Small intestine (tissue), 7 donors: ENCODE results near the gene ADGRL3. TPM values are rescaled to one million over a fixed set of nuclear protein-coding genes. Genes with fewer than 3 reads are reported as not detected.

Experiments used
- DNase-seq, 2 donors: peaks; one replicate each; pipeline versions ENCODE4 v3.0.0 to v3.0.0-alpha.2; 2013
- FAIRE-seq: peaks from 2 replicates; lab custom pipeline; 2012; peaks lifted over from hg19 to GRCh38; lab: Jason Lieb, UNC
- H3K27ac ChIP-seq, 3 donors: one replicate each; pipeline ENCODE4 v1.5.1; 2013; ENCODE audit warnings: low read length in 2 of 3, mild to moderate bottlenecking in 2 of 3, control low read depth in 1 of 3, inconsistent platforms in 1 of 3, low read depth in 1 of 3, moderate library complexity in 1 of 3
- H3K27me3 ChIP-seq, 3 donors: one replicate each; pipeline ENCODE4 v1.6.1; 2013; ENCODE audit warnings: low read length in 3 of 3, inconsistent platforms in 1 of 3; ENCODE audit not compliant: control insufficient read depth in 3 of 3, insufficient read depth in 3 of 3
- H3K36me3 ChIP-seq, 3 donors: one replicate each; pipeline ENCODE4 v1.6.1; 2013; ENCODE audit warnings: low read length in 3 of 3, inconsistent platforms in 1 of 3, low read depth in 1 of 3, mild to moderate bottlenecking in 1 of 3, moderate library complexity in 1 of 3; ENCODE audit not compliant: control insufficient read depth in 3 of 3, insufficient read depth in 2 of 3
- H3K4me1 ChIP-seq, 3 donors: one replicate each; pipeline ENCODE4 v1.6.1; 2013; ENCODE audit warnings: low read length in 2 of 3, inconsistent platforms in 1 of 3, low read depth in 1 of 3, mild to moderate bottlenecking in 1 of 3, moderate library complexity in 1 of 3; ENCODE audit not compliant: control insufficient read depth in 3 of 3, insufficient read depth in 2 of 3
- H3K4me3 ChIP-seq, 3 donors: one replicate each; pipeline ENCODE4 v1.5.1; 2013; ENCODE audit warnings: low read length in 3 of 3, control low read depth in 1 of 3, inconsistent platforms in 1 of 3, low read depth in 1 of 3, mild to moderate bottlenecking in 1 of 3, moderate library complexity in 1 of 3
- H3K9me3 ChIP-seq, 2 donors: one replicate each; pipeline ENCODE4 v1.6.1; 2013; ENCODE audit warnings: low read depth in 1 of 2, low read length in 1 of 2; ENCODE audit not compliant: control insufficient read depth in 2 of 2, insufficient read depth in 1 of 2
- WGBS, 3 donors: extraction: QIAGEN DNeasy Blood & Tissue Kit; methylation state at CpG; one replicate each; pipeline ENCODE4 v1.1.7; 2013; 5-methylcytosine and 5-hydroxymethylcytosine counted together
- polyA plus RNA-seq, 4 donors: library from polyadenylated mRNA; stranded (reverse) in 3 of 4; unstranded in 1 of 4; fragments of 200-250 nt in 3 of 4; fragments of 120-200 nt in 1 of 4; gene quantifications; one replicate each; pipeline versions ENCODE4 v1.2.1 to v1.2.3, GENCODE V29; 2013
- donor health status: healthy with polysubstance abuse.
- donor health status: control.
- donor health status: control.
- donor health status: Bipolar disorder and iron deficiency.
- donor health status: healthy.

ADGRL3 gene
- polyA plus RNA-seq, 4 donors: under 0.01 to 7.9 (median 1.3) TPM

DNA sequence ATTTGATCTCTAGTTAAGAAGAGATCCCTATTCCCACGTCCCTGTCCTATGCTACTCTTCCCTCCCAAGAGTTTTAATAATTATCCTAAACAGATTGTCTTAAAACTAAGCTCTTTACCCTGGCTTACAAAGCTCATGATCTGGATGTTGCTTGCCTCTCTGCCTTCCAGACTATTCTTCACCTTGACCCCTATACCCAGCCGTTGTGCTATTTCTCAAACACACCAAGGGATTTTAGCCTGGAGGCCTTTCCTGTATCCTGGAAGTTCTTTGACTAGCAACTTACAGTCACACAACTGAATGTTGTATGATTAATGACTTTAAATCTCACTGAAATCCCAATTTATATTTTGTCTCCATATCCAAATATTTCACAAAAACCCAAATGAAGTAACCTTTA is 314.9 kb downstream of the ADGRL3 start:
- no peaks in the 10 kb centered on the region for H3K9me3 ChIP-seq
- no peak overlapping the region for H3K4me3 ChIP-seq
- no peaks in the 10 kb centered on the region for H3K36me3 ChIP-seq
- H3K4me1 ChIP-seq: peaks cover 0 to 2% (median 0%) of the 10 kb centered on the region in 3 donors
- H3K27me3 ChIP-seq: no peaks in the 10 kb centered on the region
- no peak for DNase-seq
- 38 to 66% (median 41%) methylated on average over 2 of the region's 2 CpGs for WGBS, 3 donors
- FAIRE-seq: no peak
- H3K27ac ChIP-seq: no peak overlapping the region

- no peak for FAIRE-seq
- H3K9me3 ChIP-seq: no peaks in the 10 kb centered on the region
- peak overlapping the region in 1 of 3 donors; percentile 5 for H3K4me3 ChIP-seq
- no peaks in the 10 kb centered on the region for H3K27me3 ChIP-seq
- peak; percentile 73 to 81 for DNase-seq
- WGBS, 3 donors: 22 to 47% (median 32%) methylated on average over 20 of the region's 20 CpGs
- H3K27ac ChIP-seq: no peak overlapping the region
- peaks cover 0 to 2% (median 0%) of the 10 kb centered on the region in 3 donors for H3K4me1 ChIP-seq
- H3K36me3 ChIP-seq: no peaks in the 10 kb centered on the region
Measured at GRCh38 chr4:61517144-61517543, 317.0 kb downstream of the ADGRL3 start.

- Histone ChIP-seq H3K4me1 (peaks cover 0 to 2% (median 0%) of the 10 kb centered on the region in 3 donors), H3K27ac (no peak overlapping the region), H3K4me3 (no peak overlapping the region), H3K27me3 (no peaks in the 10 kb centered on the region), H3K9me3 (no peaks in the 10 kb centered on the region), H3K36me3 (no peaks in the 10 kb centered on the region)
- FAIRE-seq (no peak), DNase-seq (no peak)
Measured at GRCh38 chr4:61520166-61520565, 320.0 kb downstream of the ADGRL3 start.

GRCh38 chr4:61520681-61521160 is 320.6 kb downstream of the ADGRL3 start:
- Histone ChIP-seq H3K9me3 (no peaks in the 10 kb centered on the region), H3K4me1 (peaks cover 0 to 2% (median 0%) of the 10 kb centered on the region in 3 donors), H3K27me3 (no peaks in the 10 kb centered on the region), H3K4me3 (no peak overlapping the region), H3K36me3 (no peaks in the 10 kb centered on the region), H3K27ac (no peak overlapping the region)
- FAIRE-seq (no peak), DNase-seq (peak in 1 of 2 donors; percentile 15)
- 10 to 53% (median 21%) methylated on average over 1 of the region's 1 CpG for WGBS, 3 donors

GRCh38 chr4:61521451-61521850 is 321.3 kb downstream of the ADGRL3 start:
- Histone ChIP-seq H3K27ac (no peak overlapping the region), H3K9me3 (no peaks in the 10 kb centered on the region), H3K4me3 (no peak overlapping the region), H3K36me3 (no peaks in the 10 kb centered on the region), H3K27me3 (no peaks in the 10 kb centered on the region), H3K4me1 (peaks cover 0 to 2% (median 0%) of the 10 kb centered on the region in 3 donors)
- DNase-seq (no peak), FAIRE-seq (no peak)
- 78 to 96% (median 94%) methylated on average over 1 of the region's 1 CpG for WGBS, 3 donors

DNA sequence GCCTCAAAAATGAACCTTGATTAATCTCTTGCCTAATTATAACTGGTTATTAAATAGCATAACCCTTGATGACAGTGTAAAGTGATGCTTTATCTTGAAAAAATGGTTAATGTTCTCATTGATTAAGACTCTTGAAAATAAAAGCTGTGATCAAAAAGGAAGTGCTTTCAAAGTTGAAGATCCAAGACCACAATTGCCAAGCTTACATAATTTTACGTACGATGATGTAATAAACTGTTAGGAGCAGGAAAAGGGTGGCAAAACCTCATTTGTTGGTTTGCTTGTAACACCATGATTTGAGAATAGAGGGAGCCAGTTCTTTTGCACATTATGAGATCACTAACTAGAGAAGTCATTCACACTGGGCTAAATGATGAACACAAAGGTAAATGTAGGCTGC is 322.2 kb downstream of the ADGRL3 start:
- Histone ChIP-seq H3K27ac (no peak overlapping the region), H3K36me3 (no peaks in the 10 kb centered on the region), H3K4me3 (no peak overlapping the region), H3K27me3 (no peaks in the 10 kb centered on the region), H3K9me3 (no peaks in the 10 kb centered on the region), H3K4me1 (peaks cover 0 to 2% (median 0%) of the 10 kb centered on the region in 3 donors)
- 84 to 93% (median 88%) methylated on average over 2 of the region's 2 CpGs for WGBS, 3 donors
- FAIRE-seq (no peak), DNase-seq (no peak)

DNA sequence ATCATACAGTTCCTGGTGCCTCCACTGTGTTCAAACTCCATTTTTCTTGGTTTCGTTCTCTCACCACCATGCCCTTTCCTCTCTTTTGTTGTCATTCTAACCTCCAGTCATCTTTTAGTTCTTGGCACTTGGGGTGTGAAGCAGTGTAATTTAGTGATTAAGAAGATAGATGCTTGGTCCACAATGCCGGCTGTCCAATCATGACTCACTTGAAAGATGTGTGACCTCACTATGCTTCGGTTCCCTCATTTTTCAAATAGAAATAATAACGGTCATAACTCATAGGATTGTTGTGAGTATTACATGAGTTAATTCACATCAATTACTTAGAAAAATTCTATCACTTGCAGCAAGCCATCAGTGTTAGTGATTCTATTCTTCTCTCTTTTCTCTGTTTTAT is 327.8 kb downstream of the ADGRL3 start:
- no peaks in the 10 kb centered on the region for H3K27me3 ChIP-seq
- H3K4me3 ChIP-seq: no peak overlapping the region
- 87 to 89% (median 87%) methylated on average over 4 of the region's 4 CpGs for WGBS, 3 donors
- no peak for DNase-seq
- H3K27ac ChIP-seq: no peak overlapping the region
- no peak for FAIRE-seq
- no peaks in the 10 kb centered on the region for H3K4me1 ChIP-seq
- H3K36me3 ChIP-seq: no peaks in the 10 kb centered on the region
- no peaks in the 10 kb centered on the region for H3K9me3 ChIP-seq

- no peaks in the 10 kb centered on the region for H3K27me3 ChIP-seq
- FAIRE-seq (no peak), DNase-seq (no peak)
- H3K27ac ChIP-seq: no peak overlapping the region
- H3K9me3 ChIP-seq: no peaks in the 10 kb centered on the region
- no peak overlapping the region for H3K4me3 ChIP-seq
- WGBS, 3 donors: 91 to 98% (median 92%) methylated on average over 1 of the region's 1 CpG
- no peaks in the 10 kb centered on the region for H3K4me1 ChIP-seq
- H3K36me3 ChIP-seq: no peaks in the 10 kb centered on the region
Measured at GRCh38 chr4:61528595-61528994, 328.5 kb downstream of the ADGRL3 start.

DNA sequence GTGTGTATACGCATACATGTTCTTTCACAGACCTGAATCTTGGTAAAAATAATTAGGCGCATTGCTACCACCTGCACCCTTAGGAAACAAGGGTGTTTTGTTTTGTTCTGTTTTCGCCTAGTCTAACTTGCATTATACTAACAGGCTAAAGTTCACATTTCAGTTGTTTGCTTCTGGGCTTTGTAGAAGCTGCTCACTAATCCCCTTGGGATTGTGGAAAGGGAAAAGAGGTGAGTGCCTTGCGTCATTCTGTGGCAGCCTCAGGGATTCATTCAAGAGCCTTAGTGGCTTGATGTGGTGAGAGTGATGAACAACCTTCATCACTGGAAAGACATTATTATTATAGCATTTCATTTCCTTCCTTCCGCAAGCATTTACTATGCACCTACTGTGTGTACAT is 331.1 kb downstream of the ADGRL3 start:
- no peaks in the 10 kb centered on the region for H3K27me3 ChIP-seq
- H3K36me3 ChIP-seq: no peaks in the 10 kb centered on the region
- H3K4me1 ChIP-seq: no peaks in the 10 kb centered on the region
- H3K9me3 ChIP-seq: no peaks in the 10 kb centered on the region
- 46 to 73% (median 62%) methylated on average over 5 of the region's 5 CpGs for WGBS, 3 donors
- no peak overlapping the region for H3K4me3 ChIP-seq
- DNase-seq (no peak), FAIRE-seq (no peak)
- no peak overlapping the region for H3K27ac ChIP-seq
